ENCODE measurements around the gene SNRPB2. TPM values are rescaled to one million over a fixed set of nuclear protein-coding genes. Genes with fewer than 3 reads are reported as not detected.

The SNRPB2 gene
- 10 to 100 TPM; 26.8 to 35.1 TPM for polyA plus RNA-seq

- Histone ChIP-seq H3K27ac (ENCODE audit: low read depth in 2 of 2, low read length in 1 of 2) (peak within 1 kb of the TSS; percentile 69 to 88), H3K4me3 (ENCODE audit: low read depth in 1 of 2, low read length in 2 of 2) (peak within 1 kb of the TSS; percentile 93 to 95), H3K27me3 (ENCODE audit: control insufficient read depth in 1 of 2, insufficient read depth in 2 of 2, low read length in 2 of 2) (no peaks in the 10 kb centered on the region), H3K9me3 (ENCODE audit: control insufficient read depth in 2 of 2, insufficient read depth in 1 of 2, low read depth in 1 of 2, low read length in 1 of 2) (peaks cover 0 to 3% of the 10 kb centered on the region in 2 donors), H3K36me3 (ENCODE audit: control insufficient read depth in 2 of 2, insufficient read depth in 2 of 2, low read length in 1 of 2) (peaks cover 1 to 10% of the 10 kb centered on the region in 2 donors), H3K4me1 (ENCODE audit: control insufficient read depth in 2 of 2, insufficient read depth in 2 of 2, low read length in 1 of 2) (no peaks in the 10 kb centered on the region)
- WGBS, 2 donors, result 4 to 5% methylated on average over 57 of the region's 57 CpGs
These were observed at the start of gene SNRPB2 for GRCh38 chr20:16729565-16730460. SNRPB2 (plus strand) TSS chr20:16730026; CDS start chr20:16731703, 1,677 bp downstream.

GRCh38 chr20:16684416-16684815 lies 45.4 kb upstream of the SNRPB2 start:
- Histone ChIP-seq H3K27me3 (ENCODE audit: control insufficient read depth in 1 of 2, insufficient read depth in 2 of 2, low read length in 2 of 2) (no peaks in the 10 kb centered on the region), H3K4me3 (ENCODE audit: low read depth in 1 of 2, low read length in 2 of 2) (no peak overlapping the region), H3K9me3 (ENCODE audit: control insufficient read depth in 2 of 2, insufficient read depth in 1 of 2, low read depth in 1 of 2, low read length in 1 of 2) (no peaks in the 10 kb centered on the region), H3K36me3 (ENCODE audit: control insufficient read depth in 2 of 2, insufficient read depth in 2 of 2, low read length in 1 of 2) (no peaks in the 10 kb centered on the region), H3K27ac (ENCODE audit: low read depth in 2 of 2, low read length in 1 of 2) (no peak overlapping the region), H3K4me1 (ENCODE audit: control insufficient read depth in 2 of 2, insufficient read depth in 2 of 2, low read length in 1 of 2) (no peaks in the 10 kb centered on the region)
- 98 to 100% methylated on average over 2 of the region's 2 CpGs for WGBS, 2 donors

GRCh38 chr20:16689906-16690305 lies 39.9 kb upstream of the SNRPB2 start:
- no peaks in the 10 kb centered on the region for H3K4me1 ChIP-seq (ENCODE audit: control insufficient read depth in 2 of 2, insufficient read depth in 2 of 2, low read length in 1 of 2)
- H3K4me3 ChIP-seq (ENCODE audit: low read depth in 1 of 2, low read length in 2 of 2), result no peak overlapping the region
- WGBS, 2 donors, result 48 to 51% methylated on average over 3 of the region's 3 CpGs
- H3K27ac ChIP-seq (ENCODE audit: low read depth in 2 of 2, low read length in 1 of 2), result no peak overlapping the region
- H3K9me3 ChIP-seq (ENCODE audit: control insufficient read depth in 2 of 2, insufficient read depth in 1 of 2, low read depth in 1 of 2, low read length in 1 of 2), result no peaks in the 10 kb centered on the region
- H3K36me3 ChIP-seq (ENCODE audit: control insufficient read depth in 2 of 2, insufficient read depth in 2 of 2, low read length in 1 of 2), result no peaks in the 10 kb centered on the region
- no peaks in the 10 kb centered on the region for H3K27me3 ChIP-seq (ENCODE audit: control insufficient read depth in 1 of 2, insufficient read depth in 2 of 2, low read length in 2 of 2)

GRCh38 chr20:16691381-16691780 lies 38.4 kb upstream of the SNRPB2 start:
- 79 to 91% methylated on average over 2 of the region's 2 CpGs for WGBS, 2 donors
- no peaks in the 10 kb centered on the region for H3K27me3 ChIP-seq (ENCODE audit: control insufficient read depth in 1 of 2, insufficient read depth in 2 of 2, low read length in 2 of 2)
- H3K9me3 ChIP-seq (ENCODE audit: control insufficient read depth in 2 of 2, insufficient read depth in 1 of 2, low read depth in 1 of 2, low read length in 1 of 2), result no peaks in the 10 kb centered on the region
- no peak overlapping the region for H3K27ac ChIP-seq (ENCODE audit: low read depth in 2 of 2, low read length in 1 of 2)
- no peaks in the 10 kb centered on the region for H3K4me1 ChIP-seq (ENCODE audit: control insufficient read depth in 2 of 2, insufficient read depth in 2 of 2, low read length in 1 of 2)
- H3K4me3 ChIP-seq (ENCODE audit: low read depth in 1 of 2, low read length in 2 of 2), result no peak overlapping the region
- H3K36me3 ChIP-seq (ENCODE audit: control insufficient read depth in 2 of 2, insufficient read depth in 2 of 2, low read length in 1 of 2), result no peaks in the 10 kb centered on the region

- Histone ChIP-seq H3K27me3 (ENCODE audit: control insufficient read depth in 1 of 2, insufficient read depth in 2 of 2, low read length in 2 of 2) (no peaks in the 10 kb centered on the region), H3K36me3 (ENCODE audit: control insufficient read depth in 2 of 2, insufficient read depth in 2 of 2, low read length in 1 of 2) (no peaks in the 10 kb centered on the region), H3K9me3 (ENCODE audit: control insufficient read depth in 2 of 2, insufficient read depth in 1 of 2, low read depth in 1 of 2, low read length in 1 of 2) (no peaks in the 10 kb centered on the region), H3K4me1 (ENCODE audit: control insufficient read depth in 2 of 2, insufficient read depth in 2 of 2, low read length in 1 of 2) (no peaks in the 10 kb centered on the region), H3K27ac (ENCODE audit: low read depth in 2 of 2, low read length in 1 of 2) (no peak overlapping the region), H3K4me3 (ENCODE audit: low read depth in 1 of 2, low read length in 2 of 2) (no peak overlapping the region)
- 45 to 53% methylated on average over 2 of the region's 2 CpGs for WGBS, 2 donors
These were observed 37.8 kb upstream of the SNRPB2 start for GRCh38 chr20:16692009-16692408.

GRCh38 chr20:16692442-16692841 lies 37.4 kb upstream of the SNRPB2 start:
- no peaks in the 10 kb centered on the region for H3K9me3 ChIP-seq (ENCODE audit: control insufficient read depth in 2 of 2, insufficient read depth in 1 of 2, low read depth in 1 of 2, low read length in 1 of 2)
- no peaks in the 10 kb centered on the region for H3K4me1 ChIP-seq (ENCODE audit: control insufficient read depth in 2 of 2, insufficient read depth in 2 of 2, low read length in 1 of 2)
- no peaks in the 10 kb centered on the region for H3K27me3 ChIP-seq (ENCODE audit: control insufficient read depth in 1 of 2, insufficient read depth in 2 of 2, low read length in 2 of 2)
- H3K36me3 ChIP-seq (ENCODE audit: control insufficient read depth in 2 of 2, insufficient read depth in 2 of 2, low read length in 1 of 2), result no peaks in the 10 kb centered on the region
- H3K27ac ChIP-seq (ENCODE audit: low read depth in 2 of 2, low read length in 1 of 2), result no peak overlapping the region
- no peak overlapping the region for H3K4me3 ChIP-seq (ENCODE audit: low read depth in 1 of 2, low read length in 2 of 2)

GRCh38 chr20:16693278-16693677 lies 36.5 kb upstream of the SNRPB2 start:
- H3K27me3 ChIP-seq (ENCODE audit: control insufficient read depth in 1 of 2, insufficient read depth in 2 of 2, low read length in 2 of 2), result no peaks in the 10 kb centered on the region
- H3K36me3 ChIP-seq (ENCODE audit: control insufficient read depth in 2 of 2, insufficient read depth in 2 of 2, low read length in 1 of 2), result no peaks in the 10 kb centered on the region
- no peak overlapping the region for H3K27ac ChIP-seq (ENCODE audit: low read depth in 2 of 2, low read length in 1 of 2)
- WGBS, 2 donors, result 88 to 97% methylated on average over 1 of the region's 1 CpG
- H3K4me1 ChIP-seq (ENCODE audit: control insufficient read depth in 2 of 2, insufficient read depth in 2 of 2, low read length in 1 of 2), result no peaks in the 10 kb centered on the region
- no peaks in the 10 kb centered on the region for H3K9me3 ChIP-seq (ENCODE audit: control insufficient read depth in 2 of 2, insufficient read depth in 1 of 2, low read depth in 1 of 2, low read length in 1 of 2)
- H3K4me3 ChIP-seq (ENCODE audit: low read depth in 1 of 2, low read length in 2 of 2), result no peak overlapping the region

- Histone ChIP-seq H3K9me3 (ENCODE audit: control insufficient read depth in 2 of 2, insufficient read depth in 1 of 2, low read depth in 1 of 2, low read length in 1 of 2) (no peaks in the 10 kb centered on the region), H3K27ac (ENCODE audit: low read depth in 2 of 2, low read length in 1 of 2) (no peak overlapping the region), H3K4me1 (ENCODE audit: control insufficient read depth in 2 of 2, insufficient read depth in 2 of 2, low read length in 1 of 2) (no peaks in the 10 kb centered on the region), H3K27me3 (ENCODE audit: control insufficient read depth in 1 of 2, insufficient read depth in 2 of 2, low read length in 2 of 2) (no peaks in the 10 kb centered on the region), H3K36me3 (ENCODE audit: control insufficient read depth in 2 of 2, insufficient read depth in 2 of 2, low read length in 1 of 2) (no peaks in the 10 kb centered on the region), H3K4me3 (ENCODE audit: low read depth in 1 of 2, low read length in 2 of 2) (no peak overlapping the region)
- WGBS, 2 donors, result 77 to 78% methylated on average over 3 of the region's 3 CpGs
These were observed 35.7 kb upstream of the SNRPB2 start for GRCh38 chr20:16694161-16694560.

GRCh38 chr20:16695628-16696027 lies 34.2 kb upstream of the SNRPB2 start:
- no peaks in the 10 kb centered on the region for H3K9me3 ChIP-seq (ENCODE audit: control insufficient read depth in 2 of 2, insufficient read depth in 1 of 2, low read depth in 1 of 2, low read length in 1 of 2)
- 52 to 62% methylated on average over 3 of the region's 3 CpGs for WGBS, 2 donors
- no peaks in the 10 kb centered on the region for H3K27me3 ChIP-seq (ENCODE audit: control insufficient read depth in 1 of 2, insufficient read depth in 2 of 2, low read length in 2 of 2)
- no peak overlapping the region for H3K27ac ChIP-seq (ENCODE audit: low read depth in 2 of 2, low read length in 1 of 2)
- H3K4me3 ChIP-seq (ENCODE audit: low read depth in 1 of 2, low read length in 2 of 2), result no peak overlapping the region
- no peaks in the 10 kb centered on the region for H3K36me3 ChIP-seq (ENCODE audit: control insufficient read depth in 2 of 2, insufficient read depth in 2 of 2, low read length in 1 of 2)
- no peaks in the 10 kb centered on the region for H3K4me1 ChIP-seq (ENCODE audit: control insufficient read depth in 2 of 2, insufficient read depth in 2 of 2, low read length in 1 of 2)

- H3K4me1 ChIP-seq (ENCODE audit: control insufficient read depth in 2 of 2, insufficient read depth in 2 of 2, low read length in 1 of 2), result no peaks in the 10 kb centered on the region
- H3K27ac ChIP-seq (ENCODE audit: low read depth in 2 of 2, low read length in 1 of 2), result no peak overlapping the region
- no peaks in the 10 kb centered on the region for H3K36me3 ChIP-seq (ENCODE audit: control insufficient read depth in 2 of 2, insufficient read depth in 2 of 2, low read length in 1 of 2)
- no peaks in the 10 kb centered on the region for H3K9me3 ChIP-seq (ENCODE audit: control insufficient read depth in 2 of 2, insufficient read depth in 1 of 2, low read depth in 1 of 2, low read length in 1 of 2)
- no peak overlapping the region for H3K4me3 ChIP-seq (ENCODE audit: low read depth in 1 of 2, low read length in 2 of 2)
- no peaks in the 10 kb centered on the region for H3K27me3 ChIP-seq (ENCODE audit: control insufficient read depth in 1 of 2, insufficient read depth in 2 of 2, low read length in 2 of 2)
- 73 to 77% methylated on average over 4 of the region's 4 CpGs for WGBS, 2 donors
These were observed 30.5 kb upstream of the SNRPB2 start for GRCh38 chr20:16699293-16699692.

Data from esophagus (tissue), 2 donors.